HG03571 (cell line): ENCODE results near the gene TUBD1.
A peak's percentile ranks its signal among the peaks of the same experiment; 100 is the strongest.
"Not testable (repeated sequence)": the region's sequence is repeated elsewhere in the genome, so short reads cannot be mapped to it uniquely, and the experiment has no call there.

Experiments used
- ATAC-seq: cut with Tn5 transposase; IDR thresholded peaks from one replicate; pipeline ENCODE4 v1.9.1; 2021; ENCODE audit not compliant: unreplicated experiment

TUBD1 gene

GRCh38 chr17:59845595-59846393, 46.9 kb downstream of the TUBD1 start:
- no peak for ATAC-seq

- ATAC-seq, result no peak
Observed at GRCh38 chr17:59844884-59845594, 47.7 kb downstream of the TUBD1 start.

GRCh38 chr17:59842901-59843652, 49.7 kb downstream of the TUBD1 start:
- peak; percentile 34 for ATAC-seq

- not testable (repeated sequence) for ATAC-seq
Observed at GRCh38 chr17:59841882-59842263, 50.9 kb downstream of the TUBD1 start.

- not testable (repeated sequence) for ATAC-seq
Observed at GRCh38 chr17:59841091-59841881, 51.5 kb downstream of the TUBD1 start.

GRCh38 chr17:59840329-59841090, 52.2 kb downstream of the TUBD1 start:
- no peak for ATAC-seq

GRCh38 chr17:59839651-59840328, 53.0 kb downstream of the TUBD1 start:
- ATAC-seq, result no peak

- ATAC-seq, result no peak
Observed at GRCh38 chr17:59838052-59838916, 54.5 kb downstream of the TUBD1 start.

- ATAC-seq, result peak; percentile 71
Observed at GRCh38 chr17:59837308-59838051, 55.3 kb downstream of the TUBD1 start.

- ATAC-seq, result no peak
Observed at GRCh38 chr17:59832883-59833379, 59.8 kb downstream of the TUBD1 start.

- no peak for ATAC-seq
Observed at GRCh38 chr17:59830846-59831486, 61.8 kb downstream of the TUBD1 start.

GRCh38 chr17:59830007-59830630, 62.6 kb downstream of the TUBD1 start:
- no peak for ATAC-seq

GRCh38 chr17:59829217-59830006, 63.3 kb downstream of the TUBD1 start:
- peak; percentile 71 for ATAC-seq

- not testable (repeated sequence) for ATAC-seq
Observed at GRCh38 chr17:59828819-59829216, 63.9 kb downstream of the TUBD1 start.

GRCh38 chr17:59828478-59828760, 64.3 kb downstream of the TUBD1 start:
- ATAC-seq, result no peak
